ENCODE data around the gene MTFP1.

MTFP1 gene

DNA sequence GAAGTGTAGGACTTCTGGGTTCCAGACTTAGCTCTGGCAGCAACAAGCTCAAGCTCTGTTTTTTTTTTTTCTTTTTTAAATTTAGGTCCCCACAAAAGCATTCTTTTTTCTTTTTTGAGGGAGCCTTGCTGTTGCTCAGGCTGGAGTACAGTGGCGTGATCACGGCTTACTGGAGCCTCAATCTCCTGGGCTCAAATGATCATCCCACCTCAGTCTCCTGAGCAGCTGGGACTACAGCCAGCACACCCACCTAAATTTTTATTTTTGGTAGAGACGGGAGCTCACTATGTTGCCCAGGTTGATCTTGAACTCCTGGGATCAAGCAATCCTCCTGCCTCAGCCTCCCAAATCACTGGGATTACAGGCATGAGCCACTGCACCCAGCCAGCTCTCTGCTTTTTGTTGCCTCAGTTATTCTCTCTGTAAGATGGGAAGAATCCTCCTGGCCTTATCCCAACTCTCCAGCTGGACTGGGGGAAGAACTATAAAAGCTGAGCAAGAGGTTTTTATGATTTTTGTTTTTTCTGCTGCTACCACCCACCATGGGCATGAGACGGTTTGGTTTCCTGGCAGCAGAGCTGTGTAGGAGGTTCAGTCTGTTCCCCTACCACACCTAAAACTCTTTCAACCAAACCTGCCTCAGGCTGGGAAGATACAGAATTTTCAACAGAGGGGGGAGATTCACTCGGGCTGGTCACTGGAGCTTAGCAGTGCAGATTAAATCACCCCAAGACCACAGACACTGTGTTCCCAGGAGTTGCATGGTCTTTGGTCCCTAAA is 11.6 kb upstream of the MTFP1 start:
- TF ChIP-seq, protein P1, sequence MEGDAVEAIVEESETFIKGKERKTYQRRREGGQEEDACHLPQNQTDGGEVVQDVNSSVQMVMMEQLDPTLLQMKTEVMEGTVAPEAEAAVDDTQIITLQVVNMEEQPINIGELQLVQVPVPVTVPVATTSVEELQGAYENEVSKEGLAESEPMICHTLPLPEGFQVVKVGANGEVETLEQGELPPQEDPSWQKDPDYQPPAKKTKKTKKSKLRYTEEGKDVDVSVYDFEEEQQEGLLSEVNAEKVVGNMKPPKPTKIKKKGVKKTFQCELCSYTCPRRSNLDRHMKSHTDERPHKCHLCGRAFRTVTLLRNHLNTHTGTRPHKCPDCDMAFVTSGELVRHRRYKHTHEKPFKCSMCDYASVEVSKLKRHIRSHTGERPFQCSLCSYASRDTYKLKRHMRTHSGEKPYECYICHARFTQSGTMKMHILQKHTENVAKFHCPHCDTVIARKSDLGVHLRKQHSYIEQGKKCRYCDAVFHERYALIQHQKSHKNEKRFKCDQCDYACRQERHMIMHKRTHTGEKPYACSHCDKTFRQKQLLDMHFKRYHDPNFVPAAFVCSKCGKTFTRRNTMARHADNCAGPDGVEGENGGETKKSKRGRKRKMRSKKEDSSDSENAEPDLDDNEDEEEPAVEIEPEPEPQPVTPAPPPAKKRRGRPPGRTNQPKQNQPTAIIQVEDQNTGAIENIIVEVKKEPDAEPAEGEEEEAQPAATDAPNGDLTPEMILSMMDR (IDR thresholded peaks at IDR 0.05; ENCODE audit: low read depth, low read length, missing control alignments): no peak
- H3K4me3 ChIP-seq (ENCODE audit: low read depth, low read length): no peak overlapping the region
- DNase-seq (ENCODE audit: low read depth): no peak

GRCh38 chr22:30414525-30415047 is 11.0 kb upstream of the MTFP1 start:
- DNase-seq (ENCODE audit: low read depth): no peak
- H3K4me3 ChIP-seq (ENCODE audit: low read depth, low read length): no peak overlapping the region
- TF ChIP-seq, protein P1 (IDR thresholded peaks at IDR 0.05; ENCODE audit: low read depth, low read length, missing control alignments): no peak

DNA sequence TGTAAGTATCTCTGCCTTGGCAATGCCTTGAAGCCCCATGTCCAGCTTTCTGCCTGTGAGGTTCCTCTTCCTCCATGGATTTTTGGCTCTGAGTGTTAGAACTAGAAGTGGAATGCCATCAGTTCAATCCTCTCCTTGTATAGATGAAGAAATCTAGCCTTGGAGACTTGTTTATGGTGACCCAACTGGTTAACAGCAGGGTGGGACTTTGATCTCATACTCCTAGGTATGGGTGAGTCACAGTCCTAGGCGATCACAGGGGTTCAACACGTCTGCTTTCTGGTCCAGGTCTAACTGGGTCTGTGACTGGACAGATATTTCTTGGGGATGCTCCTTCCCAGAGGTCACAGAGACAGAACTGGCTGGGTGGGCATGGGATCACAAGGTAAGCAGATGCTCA is 9.2 kb upstream of the MTFP1 start:
- no peak overlapping the region for H3K4me3 ChIP-seq (ENCODE audit: low read depth, low read length)
- TF ChIP-seq, protein P1 (IDR thresholded peaks at IDR 0.05; ENCODE audit: low read depth, low read length, missing control alignments): no peak

DNA sequence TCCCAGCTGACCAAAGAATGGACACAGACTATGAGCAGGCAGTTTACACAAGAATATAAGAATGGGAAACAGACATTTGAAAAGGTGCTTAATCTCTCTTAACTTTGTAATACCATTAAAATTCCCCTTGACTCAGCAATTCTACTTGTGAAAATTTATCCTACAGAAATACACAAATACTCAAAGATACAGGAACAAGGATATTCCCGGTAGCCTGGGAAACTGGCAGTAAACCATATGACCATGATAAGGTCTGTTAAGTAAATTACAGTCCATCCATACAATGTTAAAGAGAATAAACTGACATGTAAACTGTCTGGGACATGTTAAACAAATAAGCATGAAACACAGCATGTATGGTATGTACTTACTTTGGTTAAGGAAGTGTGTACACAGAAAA is 8.7 kb upstream of the MTFP1 start:
- TF ChIP-seq, protein P1 (IDR thresholded peaks at IDR 0.05; ENCODE audit: low read depth, low read length, missing control alignments): no peak
- DNase-seq (ENCODE audit: low read depth): no peak
- H3K4me3 ChIP-seq (ENCODE audit: low read depth, low read length): no peak overlapping the region

More for the DNA sequence above, 9.2 kb upstream of the MTFP1 start:
- no peak for DNase-seq (ENCODE audit: low read depth)

DNA sequence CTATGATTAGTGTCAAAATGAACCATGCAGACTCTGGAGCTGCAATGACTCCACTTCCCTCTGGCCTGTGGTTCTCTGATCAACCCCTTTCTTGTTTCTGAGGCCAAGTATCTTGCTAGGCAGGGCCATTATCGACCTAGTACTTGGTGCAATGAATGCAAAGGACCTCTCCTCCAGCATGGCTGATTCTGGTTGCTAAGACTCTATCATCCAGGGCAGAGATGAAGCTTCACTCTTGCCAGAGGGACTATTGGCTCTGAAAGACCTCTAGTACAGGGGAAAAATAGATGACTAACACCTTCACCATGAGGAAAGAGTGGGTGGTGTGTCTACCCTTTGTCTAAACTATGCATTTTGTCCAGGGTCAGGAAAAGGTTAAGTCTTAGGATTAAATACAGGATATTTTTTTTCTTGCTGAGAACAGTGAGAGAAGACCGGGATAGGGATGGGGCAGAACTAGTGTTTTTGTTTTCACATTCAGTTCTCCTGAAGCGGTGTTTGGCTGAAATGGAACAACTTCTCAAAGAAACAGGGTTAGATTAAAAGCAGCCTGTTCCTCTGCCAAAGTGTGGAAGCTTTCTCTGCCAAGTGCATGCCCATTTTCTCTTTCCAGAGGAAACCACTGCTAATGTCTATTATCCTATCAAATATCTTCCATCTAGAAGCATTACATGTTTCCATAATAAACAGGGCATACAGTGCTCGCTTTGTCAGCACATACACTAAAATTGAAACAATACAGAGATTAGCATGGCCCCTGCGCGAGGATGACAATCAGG is 5.0 kb upstream of the MTFP1 start:
- no peak overlapping the region for H3K4me3 ChIP-seq (ENCODE audit: low read depth, low read length)
- TF ChIP-seq, protein P1 (IDR thresholded peaks at IDR 0.05; ENCODE audit: low read depth, low read length, missing control alignments): no peak
- DNase-seq (ENCODE audit: low read depth): no peak

DNA sequence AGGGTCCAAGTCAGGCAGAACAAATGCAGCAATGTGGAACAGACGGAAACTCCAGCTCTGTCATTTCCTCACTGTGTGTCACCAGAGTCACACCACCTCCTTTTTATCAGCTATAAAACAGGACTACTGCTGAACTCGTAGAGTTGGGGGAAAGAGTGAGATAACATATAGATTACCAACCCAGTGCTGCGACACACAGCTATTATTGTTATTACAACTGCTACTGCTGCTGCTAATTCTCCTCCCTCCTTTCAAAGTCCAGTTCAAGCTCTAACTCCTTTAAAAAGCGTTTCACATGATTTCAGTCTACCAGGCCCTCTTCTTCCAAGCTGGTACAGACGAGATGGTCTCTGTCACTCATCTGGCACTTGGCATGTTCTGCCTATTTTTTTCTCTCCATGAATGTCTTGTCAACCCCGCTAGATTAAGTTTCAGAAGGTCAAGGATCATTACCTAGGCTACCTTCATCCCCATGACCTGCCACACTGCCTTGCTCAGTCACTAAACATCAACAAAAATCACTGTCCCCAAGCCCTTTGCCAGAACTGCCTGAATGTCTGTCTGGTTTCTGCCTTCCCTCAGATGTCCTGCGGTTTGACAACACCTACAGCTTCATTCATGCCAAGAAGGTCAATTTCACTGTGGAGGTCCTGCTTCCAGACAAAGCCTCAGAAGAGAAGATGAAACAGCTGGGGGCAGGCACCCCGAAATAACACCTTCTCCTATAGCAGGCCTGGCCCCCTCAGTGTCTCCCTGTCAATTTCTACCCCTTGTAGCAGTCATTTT is 3.7 kb upstream of the MTFP1 start:
- TF ChIP-seq, protein P1 (IDR thresholded peaks at IDR 0.05; ENCODE audit: low read depth, low read length, missing control alignments): no peak
- peak overlapping the region; percentile 72; the same call in 1 of the 2 replicates for H3K4me3 ChIP-seq (ENCODE audit: low read depth, low read length)
- DNase-seq (ENCODE audit: low read depth): no peak

Data from GM12864 (cell line).